ENCODE measurements around the gene DEK.

DNA sequence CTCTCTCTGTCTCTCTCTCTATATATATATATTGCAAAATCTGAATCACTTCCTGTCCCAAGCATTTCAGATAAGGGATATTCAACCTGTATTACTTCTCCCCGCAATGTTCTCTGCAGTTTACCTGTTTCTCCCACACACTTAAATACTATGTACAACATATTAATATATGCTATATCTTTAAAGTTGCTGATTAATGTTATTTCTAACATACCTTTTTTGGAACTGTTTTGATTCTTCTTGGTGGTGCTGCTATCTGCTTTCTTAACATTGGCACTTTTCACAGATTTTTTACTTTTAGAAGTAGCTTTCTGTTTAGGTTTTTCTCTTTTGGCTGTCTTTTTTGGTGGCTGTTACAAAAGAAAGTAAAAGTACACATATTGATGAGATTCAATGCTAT lies 27.2 kb downstream of the DEK start:
- TF ChIP-seq LCORL (IDR thresholded peaks at IDR 0.05) = no peak
- TF ChIP-seq LCORL (CRISPR knock-in tag; IDR thresholded peaks at IDR 0.05) = no peak
- TF ChIP-seq, protein P1, sequence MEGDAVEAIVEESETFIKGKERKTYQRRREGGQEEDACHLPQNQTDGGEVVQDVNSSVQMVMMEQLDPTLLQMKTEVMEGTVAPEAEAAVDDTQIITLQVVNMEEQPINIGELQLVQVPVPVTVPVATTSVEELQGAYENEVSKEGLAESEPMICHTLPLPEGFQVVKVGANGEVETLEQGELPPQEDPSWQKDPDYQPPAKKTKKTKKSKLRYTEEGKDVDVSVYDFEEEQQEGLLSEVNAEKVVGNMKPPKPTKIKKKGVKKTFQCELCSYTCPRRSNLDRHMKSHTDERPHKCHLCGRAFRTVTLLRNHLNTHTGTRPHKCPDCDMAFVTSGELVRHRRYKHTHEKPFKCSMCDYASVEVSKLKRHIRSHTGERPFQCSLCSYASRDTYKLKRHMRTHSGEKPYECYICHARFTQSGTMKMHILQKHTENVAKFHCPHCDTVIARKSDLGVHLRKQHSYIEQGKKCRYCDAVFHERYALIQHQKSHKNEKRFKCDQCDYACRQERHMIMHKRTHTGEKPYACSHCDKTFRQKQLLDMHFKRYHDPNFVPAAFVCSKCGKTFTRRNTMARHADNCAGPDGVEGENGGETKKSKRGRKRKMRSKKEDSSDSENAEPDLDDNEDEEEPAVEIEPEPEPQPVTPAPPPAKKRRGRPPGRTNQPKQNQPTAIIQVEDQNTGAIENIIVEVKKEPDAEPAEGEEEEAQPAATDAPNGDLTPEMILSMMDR (CRISPR knock-in tag; IDR thresholded peaks at IDR 0.05) = no peak
- no peak for TF ChIP-seq MAFK (conservative IDR thresholded peaks at IDR 0.05 in 1 of 2, IDR thresholded peaks at IDR 0.05 in 1 of 2; ENCODE audit: low read length in 2 of 2)
- TF ChIP-seq POLR2AphosphoS5 (IDR thresholded peaks at IDR 0.05; ENCODE audit: low read depth, low read length) = no peak
- TF ChIP-seq EZH2 (conservative IDR thresholded peaks at IDR 0.05; ENCODE audit: low read depth, low read length) = no peak
- TF ChIP-seq PLRG1 (conservative IDR thresholded peaks at IDR 0.05) = no peak
- TF ChIP-seq, protein P2, sequence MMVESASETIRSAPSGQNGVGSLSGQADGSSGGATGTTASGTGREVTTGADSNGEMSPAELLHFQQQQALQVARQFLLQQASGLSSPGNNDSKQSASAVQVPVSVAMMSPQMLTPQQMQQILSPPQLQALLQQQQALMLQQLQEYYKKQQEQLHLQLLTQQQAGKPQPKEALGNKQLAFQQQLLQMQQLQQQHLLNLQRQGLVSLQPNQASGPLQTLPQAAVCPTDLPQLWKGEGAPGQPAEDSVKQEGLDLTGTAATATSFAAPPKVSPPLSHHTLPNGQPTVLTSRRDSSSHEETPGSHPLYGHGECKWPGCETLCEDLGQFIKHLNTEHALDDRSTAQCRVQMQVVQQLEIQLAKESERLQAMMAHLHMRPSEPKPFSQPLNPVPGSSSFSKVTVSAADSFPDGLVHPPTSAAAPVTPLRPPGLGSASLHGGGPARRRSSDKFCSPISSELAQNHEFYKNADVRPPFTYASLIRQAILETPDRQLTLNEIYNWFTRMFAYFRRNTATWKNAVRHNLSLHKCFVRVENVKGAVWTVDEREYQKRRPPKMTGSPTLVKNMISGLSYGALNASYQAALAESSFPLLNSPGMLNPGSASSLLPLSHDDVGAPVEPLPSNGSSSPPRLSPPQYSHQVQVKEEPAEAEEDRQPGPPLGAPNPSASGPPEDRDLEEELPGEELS (CRISPR knock-in tag; IDR thresholded peaks at IDR 0.05) = no peak
